H54 (cell line): ENCODE results near the gene ZWILCH.

Experiments
- DNase-seq: peaks from one replicate; pipeline ENCODE4 v3.0.0; 2011; ENCODE audit warnings: low spot score, mixed read lengths; ENCODE audit not compliant: insufficient read length
- FAIRE-seq: peaks from 3 replicates; lab custom pipeline; 2011; peaks lifted over from hg19 to GRCh38; lab: Jason Lieb, UNC
- POLR2A ChIP-seq: IDR thresholded peaks from 2 replicates; pipeline ENCODE4 v1.6.1; 2011; ENCODE audit warnings: low read depth, mild to moderate bottlenecking, low read length

ZWILCH gene

GRCh38 chr15:66545255-66545654 is 40.1 kb downstream of the ZWILCH start:
- no peak for TF ChIP-seq POLR2A
- FAIRE-seq (no peak), DNase-seq (no peak)

DNA sequence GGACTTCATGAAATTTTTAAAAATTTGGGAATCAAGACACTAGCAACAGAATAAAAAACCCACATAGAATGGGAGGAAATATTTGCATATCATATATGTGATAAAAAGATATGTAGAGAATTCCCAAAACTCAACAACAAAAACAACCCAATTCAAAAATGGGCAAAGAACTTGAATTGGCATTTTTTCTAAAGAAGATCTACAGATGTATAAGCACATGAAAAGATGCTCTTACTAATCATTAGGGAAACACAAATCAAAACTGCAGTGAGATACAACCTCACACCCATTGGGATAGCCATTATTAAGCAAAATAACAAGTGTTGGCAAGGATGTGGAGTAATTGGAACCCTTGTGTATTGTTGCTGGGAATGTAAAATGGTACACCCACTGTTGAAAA is 50.6 kb downstream of the ZWILCH start:
- DNase-seq: no peak
- TF ChIP-seq POLR2A: no peak
- no peak for FAIRE-seq

- DNase-seq: no peak
- FAIRE-seq: no peak
These were observed 53.1 kb downstream of the ZWILCH start for GRCh38 chr15:66558271-66558670.

GRCh38 chr15:66560856-66561525 is 55.9 kb downstream of the ZWILCH start:
- no peak for TF ChIP-seq POLR2A
- DNase-seq: no peak

More at GRCh38 chr15:66558271-66558670, 53.1 kb downstream of the ZWILCH start:
- no peak for TF ChIP-seq POLR2A

DNA sequence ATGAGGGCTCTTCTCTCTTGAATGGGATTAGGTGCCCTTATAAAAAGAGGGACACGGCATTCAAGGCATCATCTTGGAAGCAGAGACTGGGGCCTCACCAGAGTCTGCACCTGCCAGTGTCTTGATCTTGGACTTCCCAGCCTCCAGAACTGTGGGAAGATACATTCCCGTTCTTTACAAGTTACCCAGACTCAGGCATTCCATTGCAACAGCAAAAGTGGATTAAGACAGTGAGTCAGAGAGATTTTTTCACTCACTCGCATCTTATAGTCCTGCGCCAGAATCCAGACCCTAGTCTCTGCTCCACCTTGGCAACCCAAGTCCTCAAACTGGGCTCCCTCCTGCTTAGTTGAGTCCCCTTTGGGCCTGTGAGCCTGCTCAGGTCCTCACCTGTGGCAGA is 58.0 kb downstream of the ZWILCH start:
- no peak for TF ChIP-seq POLR2A
- FAIRE-seq: no peak
- DNase-seq: no peak

More at GRCh38 chr15:66560856-66561525, 55.9 kb downstream of the ZWILCH start:
- no peak for FAIRE-seq

GRCh38 chr15:66563566-66564110 is 58.5 kb downstream of the ZWILCH start:
- DNase-seq (no peak), FAIRE-seq (no peak)
- no peak for TF ChIP-seq POLR2A

DNA sequence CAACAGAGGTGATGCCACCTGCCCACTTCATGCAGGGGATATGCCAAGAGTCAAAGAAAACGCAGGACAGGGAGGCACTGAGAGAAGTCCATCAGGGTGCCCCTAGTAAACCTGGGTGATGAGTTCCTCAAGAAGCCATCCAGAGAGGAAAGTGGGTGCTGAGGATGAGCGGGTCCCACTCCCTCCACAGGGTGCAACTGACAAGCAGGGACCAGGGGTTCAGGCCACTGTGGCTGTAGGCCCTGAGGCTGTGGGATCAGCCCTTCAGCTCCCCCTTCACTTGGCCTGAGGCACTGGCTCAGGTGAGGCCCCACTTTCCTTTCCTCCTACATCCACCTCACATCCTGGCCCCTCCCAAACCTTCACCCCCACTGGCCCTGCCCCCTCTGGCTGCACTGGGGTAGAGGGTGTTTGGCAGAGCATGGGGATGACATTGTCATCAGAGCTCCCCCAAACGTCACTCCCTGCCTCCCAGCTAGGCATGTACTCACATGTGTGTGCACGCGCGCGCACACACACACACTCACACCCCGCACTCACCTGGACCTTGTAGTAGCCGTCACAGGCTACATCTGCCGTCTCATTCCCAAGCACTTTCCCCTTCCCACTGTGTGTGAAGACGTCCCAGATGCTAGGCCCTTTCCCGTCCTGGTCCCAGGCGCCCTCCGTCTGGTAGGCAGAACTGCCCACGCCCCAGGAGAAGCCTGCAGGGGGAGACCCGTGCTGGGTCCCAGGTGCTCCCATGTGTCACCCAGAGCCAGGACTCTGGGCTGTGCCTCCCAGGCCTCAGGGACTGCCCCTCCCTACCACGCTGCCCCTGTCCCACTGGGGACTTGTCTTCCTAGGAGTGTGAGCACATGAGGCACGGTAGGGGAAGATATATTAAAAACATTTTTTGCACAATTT is 59.3 kb downstream of the ZWILCH start:
- TF ChIP-seq POLR2A: no peak
- DNase-seq: no peak
- no peak for FAIRE-seq

- TF ChIP-seq POLR2A: no peak
- DNase-seq: no peak
- FAIRE-seq: no peak
These were observed 60.1 kb downstream of the ZWILCH start for GRCh38 chr15:66565141-66565641.

- peak; percentile 57 for DNase-seq
- no peak for FAIRE-seq
- no peak for TF ChIP-seq POLR2A
These were observed 60.6 kb downstream of the ZWILCH start, which contains the start of gene LCTL for GRCh38 chr15:66565741-66566144. Gene LCTL, minus strand, starts transcription at chr15:66565998. Its CDS starts 633 bp downstream, at chr15:66565365.

DNA sequence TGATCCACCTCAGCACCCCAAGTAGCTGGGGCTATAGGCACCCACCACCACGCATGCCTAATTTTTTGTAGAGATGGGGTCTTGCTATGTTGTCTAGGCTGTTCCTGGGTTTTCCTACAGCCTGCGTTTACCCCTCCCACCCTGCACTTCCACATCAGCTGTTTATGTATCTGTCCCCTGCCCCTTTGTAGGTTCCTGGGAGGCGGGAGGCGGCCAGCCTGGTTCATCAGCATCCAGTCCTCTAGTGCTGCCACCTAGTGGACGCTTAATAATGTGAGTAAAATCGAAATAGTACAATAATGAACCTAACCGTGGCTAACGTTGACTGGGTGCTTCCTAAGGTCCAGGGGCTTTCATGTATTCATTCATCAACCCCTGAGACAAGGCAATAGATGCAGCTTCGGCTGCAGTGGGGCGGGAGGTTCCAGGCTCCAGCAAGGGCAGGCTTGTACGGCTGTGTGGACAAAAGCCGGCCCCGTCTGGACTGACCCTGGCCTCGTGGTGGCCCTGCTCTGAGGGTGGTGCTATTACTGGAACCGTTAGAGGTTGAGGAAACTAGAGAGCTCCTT is 61.9 kb downstream of the ZWILCH start:
- FAIRE-seq: no peak
- DNase-seq: peak; percentile 40
- TF ChIP-seq POLR2A: no peak

- DNase-seq (no peak), FAIRE-seq (no peak)
- no peak for TF ChIP-seq POLR2A
These were observed 62.8 kb downstream of the ZWILCH start for GRCh38 chr15:66567897-66568296.

DNA sequence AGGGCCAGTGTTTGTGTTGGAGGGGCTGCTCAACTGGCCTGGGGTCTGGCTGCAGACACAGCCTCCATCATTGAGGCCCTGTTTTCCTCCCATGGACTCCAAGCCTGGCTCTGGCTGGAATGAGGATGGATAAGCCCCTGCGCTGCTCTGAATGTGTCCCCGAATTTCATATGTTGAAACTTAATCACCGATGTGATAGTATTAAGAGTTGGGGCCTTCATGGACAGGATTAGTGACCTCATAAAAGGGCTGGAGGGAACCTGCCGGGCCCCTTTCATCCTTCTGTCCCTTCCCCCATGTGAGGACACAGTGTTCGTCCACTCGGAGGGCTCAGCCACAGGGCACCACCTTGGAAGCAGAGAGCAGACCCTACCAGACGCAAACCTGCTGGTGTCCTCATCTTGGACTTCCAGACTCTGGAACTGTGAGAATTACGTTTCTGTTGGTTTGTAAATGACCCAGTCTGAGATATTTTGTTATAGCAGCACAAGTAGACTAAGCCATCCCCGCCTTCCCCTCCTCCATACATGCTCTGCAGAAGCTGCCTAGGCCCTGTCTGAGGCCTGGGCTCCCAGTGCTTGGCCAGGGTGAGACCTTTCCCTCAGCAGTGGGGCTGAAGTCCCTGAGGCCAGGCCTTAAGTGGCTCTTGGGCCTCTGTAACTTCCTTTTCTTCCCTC is 64.5 kb downstream of the ZWILCH start:
- no peak for FAIRE-seq
- no peak for TF ChIP-seq POLR2A
- no peak for DNase-seq

- FAIRE-seq (no peak), DNase-seq (no peak)
- no peak for TF ChIP-seq POLR2A
These were observed 65.2 kb downstream of the ZWILCH start for GRCh38 chr15:66570327-66570726.
